ENCODE data around the gene HS6ST3.

Gene HS6ST3

GRCh38 chr13:96806746-96807145, 716.8 kb downstream of the HS6ST3 start:
- Mint-ChIP-seq H3K27me3 (no peaks in the 10 kb centered on the region), H3K4me1 (no peaks in the 10 kb centered on the region), H3K4me3 (no peak overlapping the region), H3K27ac (no peak overlapping the region), H3K36me3 (no peaks in the 10 kb centered on the region), H3K9me3 (no peaks in the 10 kb centered on the region)
- ATAC-seq (ENCODE audit: low read depth) (no peak), DNase-seq (ENCODE audit: low spot score in 2 of 2) (no peak)

GRCh38 chr13:96809366-96810096, 719.6 kb downstream of the HS6ST3 start:
- H3K4me1 Mint-ChIP-seq: no peaks in the 10 kb centered on the region
- no peak overlapping the region for H3K27ac Mint-ChIP-seq
- no peak overlapping the region for H3K4me3 Mint-ChIP-seq
- no peaks in the 10 kb centered on the region for H3K36me3 Mint-ChIP-seq
- DNase-seq (ENCODE audit: low spot score in 2 of 2): no peak
- peaks cover 2% of the 10 kb centered on the region for H3K9me3 Mint-ChIP-seq
- ATAC-seq (ENCODE audit: low read depth): no peak
- no peaks in the 10 kb centered on the region for H3K27me3 Mint-ChIP-seq

- DNase-seq (ENCODE audit: low spot score in 2 of 2) (no peak), ATAC-seq (ENCODE audit: low read depth) (no peak)
- Mint-ChIP-seq H3K4me3 (no peak overlapping the region), H3K4me1 (no peaks in the 10 kb centered on the region), H3K27ac (no peak overlapping the region), H3K36me3 (no peaks in the 10 kb centered on the region), H3K9me3 (peaks cover 3% of the 10 kb centered on the region), H3K27me3 (no peaks in the 10 kb centered on the region)
Observed at GRCh38 chr13:96810104-96810503, 720.2 kb downstream of the HS6ST3 start.

GRCh38 chr13:96811049-96811448, 721.1 kb downstream of the HS6ST3 start:
- Mint-ChIP-seq H3K27ac (no peak overlapping the region), H3K4me1 (no peaks in the 10 kb centered on the region), H3K4me3 (no peak overlapping the region), H3K27me3 (no peaks in the 10 kb centered on the region), H3K36me3 (no peaks in the 10 kb centered on the region), H3K9me3 (peaks cover 5% of the 10 kb centered on the region)
- no peak for DNase-seq (ENCODE audit: low spot score in 2 of 2)
- no peak for ATAC-seq (ENCODE audit: low read depth)

- H3K4me1 Mint-ChIP-seq: no peaks in the 10 kb centered on the region
- H3K9me3 Mint-ChIP-seq: peaks cover 5% of the 10 kb centered on the region
- H3K27ac Mint-ChIP-seq: no peak overlapping the region
- ATAC-seq (ENCODE audit: low read depth): no peak
- no peaks in the 10 kb centered on the region for H3K36me3 Mint-ChIP-seq
- H3K27me3 Mint-ChIP-seq: no peaks in the 10 kb centered on the region
- DNase-seq (ENCODE audit: low spot score in 2 of 2): no peak
- H3K4me3 Mint-ChIP-seq: no peak overlapping the region
Observed at GRCh38 chr13:96816261-96816660, 726.4 kb downstream of the HS6ST3 start.

GRCh38 chr13:96816874-96817273, 727.0 kb downstream of the HS6ST3 start:
- H3K4me3 Mint-ChIP-seq: no peak overlapping the region
- no peak for ATAC-seq (ENCODE audit: low read depth)
- DNase-seq (ENCODE audit: low spot score in 2 of 2): no peak
- no peak overlapping the region for H3K27ac Mint-ChIP-seq
- H3K36me3 Mint-ChIP-seq: no peaks in the 10 kb centered on the region
- H3K27me3 Mint-ChIP-seq: no peaks in the 10 kb centered on the region
- H3K9me3 Mint-ChIP-seq: peaks cover 5% of the 10 kb centered on the region
- no peaks in the 10 kb centered on the region for H3K4me1 Mint-ChIP-seq

GRCh38 chr13:96817336-96817941, 727.5 kb downstream of the HS6ST3 start:
- peaks cover 5% of the 10 kb centered on the region for H3K9me3 Mint-ChIP-seq

GRCh38 chr13:96819375-96819774, 729.5 kb downstream of the HS6ST3 start:
- Mint-ChIP-seq H3K9me3 (peaks cover 4% of the 10 kb centered on the region), H3K27ac (no peak overlapping the region), H3K4me1 (no peaks in the 10 kb centered on the region), H3K27me3 (no peaks in the 10 kb centered on the region), H3K4me3 (no peak overlapping the region), H3K36me3 (no peaks in the 10 kb centered on the region)
- ATAC-seq (ENCODE audit: low read depth) (no peak), DNase-seq (ENCODE audit: low spot score in 2 of 2) (no peak)

More at GRCh38 chr13:96817336-96817941, 727.5 kb downstream of the HS6ST3 start:
- H3K27me3 Mint-ChIP-seq: no peaks in the 10 kb centered on the region
- H3K27ac Mint-ChIP-seq: no peak overlapping the region
- H3K36me3 Mint-ChIP-seq: no peaks in the 10 kb centered on the region
- H3K4me1 Mint-ChIP-seq: no peaks in the 10 kb centered on the region
- DNase-seq (ENCODE audit: low spot score in 2 of 2) (no peak), ATAC-seq (ENCODE audit: low read depth) (no peak)
- H3K4me3 Mint-ChIP-seq: no peak overlapping the region

- H3K27ac Mint-ChIP-seq: no peak overlapping the region
- no peaks in the 10 kb centered on the region for H3K27me3 Mint-ChIP-seq
Observed at GRCh38 chr13:96821381-96821780, 731.5 kb downstream of the HS6ST3 start.

GRCh38 chr13:96821971-96822370, 732.1 kb downstream of the HS6ST3 start:
- no peak for DNase-seq (ENCODE audit: low spot score in 2 of 2)
- H3K9me3 Mint-ChIP-seq: peaks cover 1% of the 10 kb centered on the region
- no peaks in the 10 kb centered on the region for H3K4me1 Mint-ChIP-seq
- no peaks in the 10 kb centered on the region for H3K36me3 Mint-ChIP-seq
- no peak overlapping the region for H3K4me3 Mint-ChIP-seq
- no peak for ATAC-seq (ENCODE audit: low read depth)
- H3K27me3 Mint-ChIP-seq: no peaks in the 10 kb centered on the region
- H3K27ac Mint-ChIP-seq: no peak overlapping the region

More at GRCh38 chr13:96821381-96821780, 731.5 kb downstream of the HS6ST3 start:
- H3K4me1 Mint-ChIP-seq: no peaks in the 10 kb centered on the region
- DNase-seq (ENCODE audit: low spot score in 2 of 2): no peak
- peaks cover under 1% of the 10 kb centered on the region for H3K9me3 Mint-ChIP-seq
- no peak overlapping the region for H3K4me3 Mint-ChIP-seq
- no peaks in the 10 kb centered on the region for H3K36me3 Mint-ChIP-seq
- ATAC-seq (ENCODE audit: low read depth): no peak

- Mint-ChIP-seq H3K9me3 (peaks cover 1% of the 10 kb centered on the region), H3K27me3 (no peaks in the 10 kb centered on the region), H3K36me3 (no peaks in the 10 kb centered on the region), H3K4me1 (no peaks in the 10 kb centered on the region), H3K27ac (no peak overlapping the region), H3K4me3 (no peak overlapping the region)
- ATAC-seq (ENCODE audit: low read depth): no peak
- DNase-seq (ENCODE audit: low spot score in 2 of 2): no peak
Observed at GRCh38 chr13:96822895-96823294, 733.0 kb downstream of the HS6ST3 start.

- H3K27me3 Mint-ChIP-seq: no peaks in the 10 kb centered on the region
- no peaks in the 10 kb centered on the region for H3K4me1 Mint-ChIP-seq
- DNase-seq (ENCODE audit: low spot score in 2 of 2) (no peak), ATAC-seq (ENCODE audit: low read depth) (no peak)
- no peaks in the 10 kb centered on the region for H3K36me3 Mint-ChIP-seq
- peaks cover 1% of the 10 kb centered on the region for H3K9me3 Mint-ChIP-seq
- H3K4me3 Mint-ChIP-seq: no peak overlapping the region
- H3K27ac Mint-ChIP-seq: no peak overlapping the region
Observed at GRCh38 chr13:96824140-96824539, 734.2 kb downstream of the HS6ST3 start.

- no peaks in the 10 kb centered on the region for H3K4me1 Mint-ChIP-seq
- ATAC-seq (ENCODE audit: low read depth) (no peak), DNase-seq (ENCODE audit: low spot score in 2 of 2) (no peak)
- H3K27ac Mint-ChIP-seq: no peak overlapping the region
- peaks cover 4% of the 10 kb centered on the region for H3K9me3 Mint-ChIP-seq
- no peak overlapping the region for H3K4me3 Mint-ChIP-seq
- H3K27me3 Mint-ChIP-seq: no peaks in the 10 kb centered on the region
- no peaks in the 10 kb centered on the region for H3K36me3 Mint-ChIP-seq
Observed at GRCh38 chr13:96825653-96826052, 735.7 kb downstream of the HS6ST3 start.

- H3K27ac Mint-ChIP-seq: no peak overlapping the region
- H3K9me3 Mint-ChIP-seq: no peaks in the 10 kb centered on the region
- no peaks in the 10 kb centered on the region for H3K27me3 Mint-ChIP-seq
- DNase-seq (ENCODE audit: low spot score in 2 of 2): no peak
- ATAC-seq (ENCODE audit: low read depth): no peak
- H3K4me1 Mint-ChIP-seq: no peaks in the 10 kb centered on the region
- no peaks in the 10 kb centered on the region for H3K36me3 Mint-ChIP-seq
- no peak overlapping the region for H3K4me3 Mint-ChIP-seq
Observed at GRCh38 chr13:96834626-96835025, 744.7 kb downstream of the HS6ST3 start.

GRCh38 chr13:96835546-96835945, 745.6 kb downstream of the HS6ST3 start:
- peaks cover 2% of the 10 kb centered on the region for H3K9me3 Mint-ChIP-seq
- H3K27ac Mint-ChIP-seq: no peak overlapping the region
- H3K4me3 Mint-ChIP-seq: no peak overlapping the region
- ATAC-seq (ENCODE audit: low read depth) (no peak), DNase-seq (ENCODE audit: low spot score in 2 of 2) (no peak)
- H3K27me3 Mint-ChIP-seq: no peaks in the 10 kb centered on the region
- H3K36me3 Mint-ChIP-seq: no peaks in the 10 kb centered on the region
- H3K4me1 Mint-ChIP-seq: no peaks in the 10 kb centered on the region
